Smooth muscle cell of the brain vasculature (primary cell): ENCODE measurements around the gene DPF3.

Experiments
- DNase-seq: peaks from one replicate; pipeline ENCODE4 v3.0.0-alpha.2; 2012; ENCODE audit warnings: low read depth, low spot score

The DPF3 gene

GRCh38 chr14:72616811-72617210 is 277.1 kb downstream of the DPF3 start:
- no peak for DNase-seq

- no peak for DNase-seq
These were observed 277.6 kb downstream of the DPF3 start for GRCh38 chr14:72616294-72616693.

GRCh38 chr14:72615451-72616121 is 278.3 kb downstream of the DPF3 start:
- DNase-seq, result no peak

- DNase-seq, result no peak
These were observed 278.9 kb downstream of the DPF3 start for GRCh38 chr14:72614891-72615415.

GRCh38 chr14:72614365-72614764 is 279.5 kb downstream of the DPF3 start:
- no peak for DNase-seq

- no peak for DNase-seq
These were observed 280.0 kb downstream of the DPF3 start for GRCh38 chr14:72613975-72614319.

GRCh38 chr14:72613231-72613974 is 280.5 kb downstream of the DPF3 start:
- no peak for DNase-seq

GRCh38 chr14:72612041-72612440 is 281.9 kb downstream of the DPF3 start:
- DNase-seq, result no peak

- no peak for DNase-seq
These were observed 282.4 kb downstream of the DPF3 start for GRCh38 chr14:72611506-72611905.

- DNase-seq, result no peak
These were observed 283.1 kb downstream of the DPF3 start for GRCh38 chr14:72610831-72611200.

- no peak for DNase-seq
These were observed 283.6 kb downstream of the DPF3 start for GRCh38 chr14:72610096-72610830.

GRCh38 chr14:72609205-72609916 is 284.5 kb downstream of the DPF3 start:
- no peak for DNase-seq

- DNase-seq, result peak; percentile 73
These were observed 285.3 kb downstream of the DPF3 start for GRCh38 chr14:72608391-72609204.

GRCh38 chr14:72607386-72608130 is 286.3 kb downstream of the DPF3 start:
- no peak for DNase-seq

GRCh38 chr14:72606879-72607278 is 287.0 kb downstream of the DPF3 start:
- DNase-seq, result no peak

- no peak for DNase-seq
These were observed 288.0 kb downstream of the DPF3 start for GRCh38 chr14:72605921-72606220.

GRCh38 chr14:72605096-72605920 is 288.6 kb downstream of the DPF3 start:
- DNase-seq, result no peak

- DNase-seq, result no peak
These were observed 289.8 kb downstream of the DPF3 start for GRCh38 chr14:72604133-72604532.

GRCh38 chr14:72603639-72604038 is 290.3 kb downstream of the DPF3 start:
- no peak for DNase-seq
